GM23248 (cell line): Measurements from ENCODE around the gene TDP2. TPM values are rescaled to one million over a fixed set of nuclear protein-coding genes. Genes with fewer than 3 reads are reported as not detected.
"Not testable (repeated sequence)": the region's sequence is repeated elsewhere in the genome, so short reads cannot be mapped to it uniquely, and the experiment has no call there.

Source experiments
- DNase-seq: peaks from one replicate; pipeline ENCODE4 v3.0.0-alpha.2; 2015
- H2AFZ ChIP-seq: fragments of 200-600 bp; sonication (generic); 2 replicates; pipeline ENCODE4 v1.6.1; 2016; ENCODE audit warnings: antibody characterized with exemption
- H3F3A ChIP-seq: fragments of 200-600 bp; sonication (generic); 2 replicates; pipeline ENCODE4 v1.6.1; 2016; ENCODE audit warnings: mild to moderate bottlenecking, antibody characterized with exemption, mixed run types; ENCODE audit not compliant: insufficient read depth
- H3K27ac ChIP-seq: fragments of 200-600 bp; sonication (generic); 2 replicates; pipeline ENCODE4 v1.5.1; 2016; ENCODE audit warnings: mild to moderate bottlenecking
- H3K27me3 ChIP-seq: fragments of 200-600 bp; sonication (generic); replicated peaks from 2 replicates; pipeline ENCODE4 v1.6.1; 2016; ENCODE audit warnings: mild to moderate bottlenecking; ENCODE audit not compliant: insufficient read depth
- H3K36me3 ChIP-seq: fragments of 200-600 bp; sonication (generic); 2 replicates; pipeline ENCODE4 v1.6.1; 2016; ENCODE audit warnings: low read depth, mild to moderate bottlenecking
- H3K4me1 ChIP-seq: fragments of 200-600 bp; sonication (generic); 2 replicates; pipeline ENCODE4 v1.6.1; 2016; ENCODE audit warnings: mild to moderate bottlenecking; ENCODE audit not compliant: insufficient read depth
- H3K4me2 ChIP-seq: fragments of 200-600 bp; sonication (generic); one replicate; pipeline ENCODE4 v1.6.1; 2016; ENCODE audit warnings: mild to moderate bottlenecking; ENCODE audit not compliant: unreplicated experiment
- H3K4me3 ChIP-seq: fragments of 200-600 bp; sonication (generic); 2 replicates; pipeline ENCODE4 v1.5.1; 2016; ENCODE audit warnings: mild to moderate bottlenecking
- H3K79me2 ChIP-seq: fragments of 200-600 bp; sonication (generic); 2 replicates; pipeline ENCODE4 v1.6.1; 2016; ENCODE audit warnings: mild to moderate bottlenecking; ENCODE audit not compliant: insufficient read depth
- H3K9ac ChIP-seq: fragments of 200-600 bp; sonication (generic); 2 replicates; pipeline ENCODE4 v1.6.1; 2016; ENCODE audit warnings: mild to moderate bottlenecking
- H3K9me2 ChIP-seq: fragments of 200-600 bp; sonication (generic); 2 replicates; pipeline ENCODE4 v1.6.1; 2016; ENCODE audit warnings: mixed run types, mild to moderate bottlenecking, moderate library complexity; ENCODE audit not compliant: insufficient read depth
- H3K9me3 ChIP-seq: fragments of 200-600 bp; sonication (generic); one replicate; pipeline ENCODE4 v1.6.1; 2017; ENCODE audit warnings: low read depth
- H4K20me1 ChIP-seq: fragments of 200-600 bp; sonication (generic); 2 replicates; pipeline ENCODE4 v1.6.0; 2016; ENCODE audit not compliant: insufficient read depth
- EZH2 ChIP-seq: fragments of 200-600 bp; sonication (generic); IDR thresholded peaks from 2 replicates; pipeline ENCODE4 v1.6.1; 2018; ENCODE audit warnings: antibody characterized with exemption, mild to moderate bottlenecking; ENCODE audit not compliant: insufficient read depth, poor library complexity, severe bottlenecking
- EZH2phosphoT487 ChIP-seq: fragments of 200-600 bp; sonication (generic); IDR thresholded peaks from 2 replicates; pipeline ENCODE4 v1.6.1; 2018; ENCODE audit warnings: antibody characterized with exemption, moderate library complexity, mild to moderate bottlenecking, low read depth; ENCODE audit not compliant: insufficient read depth
- WGBS, 2 experiments: methylation state at CpG; one replicate each; pipeline ENCODE4 v1.1.6; 2015 to 2017; ENCODE audit warnings: low lambda C conversion rate in 2 of 2, low coverage in 1 of 2; ENCODE audit errors: missing lambda C conversion rate in 2 of 2; 5-methylcytosine and 5-hydroxymethylcytosine counted together
- in situ Hi-C: fragments of 300-500 bp; cut with MboI; formaldehyde crosslinking; loops from 2 replicates; pipeline ENCODE4 v1.15.0; 2020
- polyA plus RNA-seq: library from polyadenylated mRNA; unstranded; fragments of >200 nt; fragmentation: Nextera tagmentation; extraction: Ambion mirVana; gene quantifications from 2 replicates; pipeline ENCODE4 v1.2.1, GENCODE V29; 2016
- total RNA-seq: library from RNA; depleted of rRNA; stranded (reverse); fragments of >200 nt; shearing (Covaris generic); gene quantifications from 2 replicates; pipeline ENCODE4 v1.2.3, GENCODE V29; 2014

Gene TDP2
- total and polyA plus RNA-seq, 2 experiments from 2014 or later, result 24.9 to 34.5 TPM

DNA sequence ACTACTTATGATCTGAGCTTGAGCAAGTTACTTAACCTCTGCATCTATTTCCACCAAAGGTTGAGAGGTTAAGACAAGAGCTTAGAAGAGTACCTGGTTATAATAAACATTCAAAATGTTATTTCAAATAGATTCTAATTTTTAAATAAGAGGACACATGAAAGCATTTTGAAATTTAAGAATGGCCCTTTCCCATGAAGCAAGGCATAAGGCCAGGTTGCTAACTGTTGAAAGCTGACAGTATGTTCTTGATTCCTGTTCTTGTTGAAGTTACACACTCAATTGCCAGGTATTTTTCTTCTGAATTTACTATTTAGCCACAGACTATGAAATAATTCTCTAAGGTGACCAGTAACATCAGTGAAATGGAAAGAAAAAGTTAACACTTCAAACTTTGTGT, 37.8 kb upstream of the TDP2 start:
- peaks cover 96% of the 10 kb centered on the region for H3F3A ChIP-seq
- no peaks in the 10 kb centered on the region for H3K9me3 ChIP-seq
- H2AFZ ChIP-seq, result no peak overlapping the region
- TF ChIP-seq EZH2phosphoT487 (no peak), EZH2 (no peak)
- 0 out of 2 replicates have a peak, but pooled peaks cover 4% of the 10 kb centered on the region for H4K20me1 ChIP-seq
- H3K27ac ChIP-seq, result no peak overlapping the region
- peak overlapping the region; percentile 20; the same call in 1 of the 2 replicates for H3K9ac ChIP-seq
- no peak for DNase-seq
- no peak overlapping the region for H3K4me3 ChIP-seq
- H3K9me2 ChIP-seq, result no peaks in the 10 kb centered on the region
- in situ Hi-C loops, result no loop called here
- no peaks in the 10 kb centered on the region for H3K27me3 ChIP-seq
- H3K4me2 ChIP-seq, result no peak overlapping the region
- H3K36me3 ChIP-seq, result peaks cover 72% of the 10 kb centered on the region
- H3K4me1 ChIP-seq, result 0 out of 2 replicates have a peak, but pooled peaks cover 11% of the 10 kb centered on the region
- peaks cover 49% of the 10 kb centered on the region for H3K79me2 ChIP-seq

DNA sequence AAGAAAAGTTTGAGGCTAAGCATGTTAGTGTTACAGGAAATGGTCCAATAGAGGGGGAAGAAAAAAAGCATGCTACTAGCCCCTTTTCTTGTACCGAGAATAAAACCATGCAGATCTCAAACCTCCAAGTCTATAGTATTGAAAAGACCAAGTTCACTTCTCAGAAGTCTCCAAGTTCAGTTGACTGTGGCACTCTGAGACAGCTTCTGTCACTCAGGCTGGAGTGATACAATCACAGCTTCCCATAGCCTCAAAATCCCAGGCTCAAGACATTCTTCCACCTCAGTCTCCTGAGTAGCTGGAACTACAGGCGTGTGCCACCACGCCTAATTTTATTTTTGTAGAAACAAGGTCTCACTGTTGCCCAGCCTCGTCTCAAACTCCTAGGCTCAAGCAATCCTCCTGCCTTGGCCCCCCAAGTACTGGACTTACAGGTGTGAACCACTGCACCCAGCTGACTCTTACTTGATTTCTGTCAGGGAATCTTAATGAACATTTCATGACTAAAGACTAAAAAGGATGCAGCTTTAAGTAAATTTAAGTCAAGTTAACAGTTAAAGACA, 36.1 kb upstream of the TDP2 start:
- no peaks in the 10 kb centered on the region for H3K9me2 ChIP-seq
- no peaks in the 10 kb centered on the region for H3K9me3 ChIP-seq
- no peak for TF ChIP-seq EZH2phosphoT487
- TF ChIP-seq EZH2, result no peak
- 75 to 81% methylated on average over 4 of the region's 4 CpGs for WGBS, 2 experiments
- 0 out of 2 replicates have a peak overlapping the region, but pooled peaks have one; percentile 4 for H3K27ac ChIP-seq
- no peaks in the 10 kb centered on the region for H3K27me3 ChIP-seq
- no peak overlapping the region for H3K4me2 ChIP-seq
- peaks cover 32% of the 10 kb centered on the region for H3K79me2 ChIP-seq
- H3K36me3 ChIP-seq, result peaks cover 55% of the 10 kb centered on the region
- no peak overlapping the region for H2AFZ ChIP-seq
- DNase-seq, result no peak
- in situ Hi-C loops, result no loop called here
- 0 out of 2 replicates have a peak, but pooled peaks cover 4% of the 10 kb centered on the region for H4K20me1 ChIP-seq
- H3K9ac ChIP-seq, result no peak overlapping the region
- peaks cover 85% of the 10 kb centered on the region for H3F3A ChIP-seq
- H3K4me3 ChIP-seq, result no peak overlapping the region
- H3K4me1 ChIP-seq, result 0 out of 2 replicates have a peak, but pooled peaks cover 11% of the 10 kb centered on the region

DNA sequence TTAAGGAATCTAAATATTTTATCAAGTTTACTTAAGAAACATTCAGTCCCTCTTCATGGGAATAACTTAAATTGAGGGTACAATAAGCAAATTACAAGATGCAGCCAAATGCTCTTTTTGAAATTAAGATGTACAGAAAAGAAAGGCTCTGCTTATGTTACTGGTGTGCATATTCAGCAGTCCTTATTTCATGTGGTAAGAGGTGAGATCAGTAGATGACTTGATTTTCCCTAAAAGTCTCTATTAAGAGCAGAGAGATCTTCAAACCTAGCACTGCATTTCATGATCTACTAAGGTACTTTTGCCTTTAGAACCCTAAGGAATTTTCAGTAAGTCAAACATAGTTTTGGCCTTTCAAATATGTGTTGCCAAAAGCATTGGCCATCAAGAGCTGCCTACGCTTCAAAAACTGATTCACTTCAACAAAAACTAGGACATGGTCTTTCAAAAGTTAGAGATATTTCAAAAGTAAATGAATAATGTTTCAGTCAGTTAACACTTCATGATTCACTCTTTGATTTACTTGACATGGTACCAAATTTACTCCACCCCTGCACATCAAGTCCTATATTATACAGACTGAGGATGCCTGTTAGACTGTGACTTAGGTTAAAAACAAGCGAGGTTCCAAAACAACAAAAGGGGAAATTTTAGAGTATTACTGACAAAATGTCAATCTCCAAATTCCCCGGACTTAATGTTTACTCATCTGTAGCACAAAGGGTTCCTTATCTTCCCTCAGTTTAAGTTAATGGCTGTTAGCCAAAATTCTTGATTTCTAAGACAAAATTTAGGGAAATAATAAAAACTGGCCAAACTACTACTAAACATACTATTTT, 33.0 kb upstream of the TDP2 start:
- Histone ChIP-seq H2AFZ (no peak overlapping the region), H3F3A (peaks cover 70% of the 10 kb centered on the region), H3K79me2 (peaks cover 6% of the 10 kb centered on the region; the same call in 1 of the 2 replicates), H3K4me3 (no peak overlapping the region), H3K27me3 (no peaks in the 10 kb centered on the region), H3K9me3 (no peaks in the 10 kb centered on the region), H3K36me3 (peaks cover 24% of the 10 kb centered on the region), H3K27ac (no peak overlapping the region), H3K4me2 (no peak overlapping the region), H3K9me2 (no peaks in the 10 kb centered on the region), H4K20me1 (0 out of 2 replicates have a peak, but pooled peaks cover 4% of the 10 kb centered on the region), H3K4me1 (0 out of 2 replicates have a peak, but pooled peaks cover 11% of the 10 kb centered on the region), H3K9ac (no peak overlapping the region)
- in situ Hi-C loops, result loop anchor here (10.0 kb wide), 1 partner anchor 265 kb away; no protein-coding TSS in a partner anchor
- DNase-seq, result no peak
- 51 to 57% methylated on average over 3 of the region's 3 CpGs for WGBS, 2 experiments
- TF ChIP-seq EZH2phosphoT487, result no peak
- no peak for TF ChIP-seq EZH2

DNA sequence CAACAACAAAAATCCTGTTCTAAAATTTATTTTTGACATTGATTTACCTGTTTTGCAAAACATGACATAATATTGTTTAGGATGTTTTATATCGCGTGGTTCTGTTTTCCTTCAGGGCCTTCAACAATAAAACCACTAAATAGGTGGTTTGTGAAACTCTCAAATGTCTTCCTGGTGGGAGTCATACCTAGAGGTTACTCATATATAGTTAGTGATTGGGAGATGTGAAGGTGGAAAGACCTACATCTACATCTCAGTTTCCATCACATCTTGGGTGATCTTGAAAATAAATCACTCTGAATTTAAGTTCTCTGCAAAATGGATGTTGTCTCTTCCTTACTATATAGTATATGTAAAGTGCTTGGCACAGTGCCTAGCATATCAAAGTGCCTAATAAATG, 29.4 kb upstream of the TDP2 start:
- 100% methylated on average over 2 of the region's 2 CpGs for WGBS, 2 experiments
- no peak for DNase-seq
- H3K36me3 ChIP-seq, result no peaks in the 10 kb centered on the region
- H3K79me2 ChIP-seq, result no peaks in the 10 kb centered on the region
- TF ChIP-seq EZH2phosphoT487 (no peak), EZH2 (no peak)
- H3K9me3 ChIP-seq, result no peaks in the 10 kb centered on the region
- peaks cover 33% of the 10 kb centered on the region for H3F3A ChIP-seq
- H3K27ac ChIP-seq, result no peak overlapping the region
- H3K27me3 ChIP-seq, result no peaks in the 10 kb centered on the region
- no peaks in the 10 kb centered on the region for H4K20me1 ChIP-seq
- no peak overlapping the region for H2AFZ ChIP-seq
- no peak overlapping the region for H3K9ac ChIP-seq
- no peak overlapping the region for H3K4me2 ChIP-seq
- no peaks in the 10 kb centered on the region for H3K9me2 ChIP-seq
- no peak overlapping the region for H3K4me3 ChIP-seq
- H3K4me1 ChIP-seq, result 0 out of 2 replicates have a peak, but pooled peaks cover 11% of the 10 kb centered on the region
- in situ Hi-C loops, result loop anchor here (10.0 kb wide), 1 partner anchor 261 kb away; no protein-coding TSS in a partner anchor

DNA sequence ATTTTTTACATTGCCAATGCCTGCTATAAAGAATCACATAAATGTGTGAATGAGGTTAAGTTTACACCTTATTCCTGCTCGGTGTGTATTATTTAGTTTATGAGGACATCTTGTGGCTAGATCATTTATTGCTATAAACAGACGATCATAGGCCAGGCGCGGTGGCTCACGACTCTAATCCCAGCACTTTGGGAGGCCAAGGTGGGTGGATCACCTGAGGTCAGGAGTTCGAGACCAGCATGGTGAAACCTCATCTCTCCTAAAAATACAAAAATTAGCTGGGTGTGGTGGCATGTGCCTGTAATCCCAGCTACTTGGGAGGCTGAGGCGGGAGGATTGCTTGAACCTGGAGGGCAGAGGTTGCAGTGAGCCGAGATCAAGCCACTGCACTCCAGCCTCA, 28.9 kb upstream of the TDP2 start:
- Histone ChIP-seq H3F3A (peaks cover 28% of the 10 kb centered on the region), H3K4me1 (0 out of 2 replicates have a peak, but pooled peaks cover 11% of the 10 kb centered on the region)
- WGBS, 2 experiments, result 23 to 30% methylated on average over 8 of the region's 8 CpGs
- not testable (repeated sequence) for H2AFZ ChIP-seq, H3K36me3 ChIP-seq, H4K20me1 ChIP-seq, H3K9me2 ChIP-seq, H3K4me3 ChIP-seq, H3K9me3 ChIP-seq, H3K4me2 ChIP-seq, H3K79me2 ChIP-seq, H3K9ac ChIP-seq, H3K27me3 ChIP-seq, H3K27ac ChIP-seq
- in situ Hi-C loops, result loop anchor here (10.0 kb wide), 1 partner anchor 261 kb away; no protein-coding TSS in a partner anchor
- peak; percentile 63 for DNase-seq
